Naive thymus-derived CD8-positive, alpha-beta T cell (primary cell): Measurements from ENCODE around the gene DENND1B. TPM values are rescaled to one million over a fixed set of nuclear protein-coding genes. Genes with fewer than 3 reads are reported as not detected.
A peak's percentile ranks its signal among the peaks of the same experiment; 100 is the strongest.

Experiments
- ATAC-seq, 2 donors: fragments of 150-1000 bp; cut with Tn5 transposase in 1 of 2; sonication (Bioruptor Pico), chemical (Tn5 transposase) in 1 of 2; 1 replicate in 1 of 2; 2 replicates in 1 of 2; pipeline ENCODE4 v1.10.0; 2021; ENCODE audit warnings: mild to moderate bottlenecking in 2 of 2, moderate library complexity in 2 of 2
- POLR2A ChIA-PET: fragments of 350-600 bp; sonication (Branson Sonifier 250); formaldehyde crosslinking; loops from one replicate; lab custom pipeline; 2021; ENCODE audit warnings: antibody characterized with exemption; lab: Charles Lee
- DNase-seq, 10 donors: peaks; one replicate each; pipeline versions ENCODE4 v3.0.0 to v3.0.0-alpha.2; 2020 to 2022
- H3K27ac Mint-ChIP-seq, 10 donors: one replicate each; pipeline ENCODE4 v1.8.0; 2020 to 2022; ENCODE audit warnings: mild to moderate bottlenecking in 10 of 10, mixed read lengths in 10 of 10, moderate library complexity in 4 of 10, inconsistent platforms in 1 of 10
- H3K27me3 Mint-ChIP-seq, 5 donors: one replicate each; pipeline ENCODE4 v1.8.0; 2021 to 2022; ENCODE audit warnings: mixed read lengths in 5 of 5
- H3K36me3 Mint-ChIP-seq, 3 donors: one replicate each; pipeline ENCODE4 v1.8.0; 2020 to 2022; ENCODE audit warnings: mixed read lengths in 3 of 3, mild to moderate bottlenecking in 2 of 3, inconsistent platforms in 1 of 3
- H3K4me1 Mint-ChIP-seq, 4 donors: one replicate each; pipeline ENCODE4 v1.8.0; 2021 to 2022; ENCODE audit warnings: mixed read lengths in 4 of 4
- H3K4me3 Mint-ChIP-seq, 10 donors: one replicate each; pipeline ENCODE4 v1.8.0; 2020 to 2022; ENCODE audit warnings: mild to moderate bottlenecking in 10 of 10, mixed read lengths in 10 of 10, moderate library complexity in 6 of 10, inconsistent platforms in 1 of 10
- H3K9me3 Mint-ChIP-seq, 9 donors: one replicate each; pipeline ENCODE4 v1.8.0; 2020 to 2022; ENCODE audit warnings: mixed read lengths in 9 of 9, mild to moderate bottlenecking in 3 of 9, inconsistent platforms in 1 of 9, moderate library complexity in 1 of 9
- polyA plus RNA-seq, 3 donors: library from polyadenylated mRNA; unstranded; fragments of 300-500 nt; fragmentation: Illumina TruSeq; gene quantifications; one replicate each; pipeline ENCODE4 v1.2.3, GENCODE V29; 2021
- total RNA-seq, 8 experiments: library from RNA in 2 of 8; stranded (reverse) in 2 of 8; gene quantifications; one replicate each; pipeline ENCODE4 v1.2.3 and lab custom pipeline; 2021 to 2026

Gene DENND1B
- total and polyA plus RNA-seq, 5 experiments from 2014 or later, result 5.5 to 14.0 (median 9.4) TPM

GRCh38 chr1:197779921-197780320, 4.6 kb upstream of the DENND1B start:
- POLR2A ChIA-PET, result no interaction called here
- Mint-ChIP-seq H3K27me3 (no peaks in the 10 kb centered on the region), H3K9me3 (peaks cover 0 to 2% (median 0%) of the 10 kb centered on the region in 9 donors), H3K4me1 (peaks cover 16 to 38% (median 29%) of the 10 kb centered on the region in 4 donors), H3K36me3 (no peaks in the 10 kb centered on the region), H3K4me3 (no peak overlapping the region), H3K27ac (no peak overlapping the region)
- DNase-seq, result no peak
- no peak for ATAC-seq

GRCh38 chr1:197778366-197778945, 3.2 kb upstream of the DENND1B start:
- H3K9me3 Mint-ChIP-seq, result peaks cover 0 to 2% (median 0%) of the 10 kb centered on the region in 9 donors
- peak overlapping the region in 5 of 10 donors; percentile 0 to 53 (median 12) for H3K27ac Mint-ChIP-seq
- H3K36me3 Mint-ChIP-seq, result no peaks in the 10 kb centered on the region
- DNase-seq (no peak), ATAC-seq (no peak)
- POLR2A ChIA-PET, result no interaction called here
- no peaks in the 10 kb centered on the region for H3K27me3 Mint-ChIP-seq
- H3K4me3 Mint-ChIP-seq, result peak overlapping the region in 6 of 10 donors; percentile 2 to 54 (median 4)
- peaks cover 20 to 49% (median 40%) of the 10 kb centered on the region in 4 donors for H3K4me1 Mint-ChIP-seq

- peak overlapping the region; percentile 78 to 93 (median 88) for H3K4me3 Mint-ChIP-seq
- H3K4me1 Mint-ChIP-seq, result peaks cover 22 to 68% (median 59%) of the 10 kb centered on the region in 4 donors
- peaks cover 0 to 2% (median 0%) of the 10 kb centered on the region in 9 donors for H3K9me3 Mint-ChIP-seq
- DNase-seq (peak in 3 of 10 donors; percentile 47 to 51 (median 49)), ATAC-seq (peak; percentile 49)
- POLR2A ChIA-PET, result interaction anchor here (0.6 to 1.7 kb wide), 4 partner anchors 10 to 380 kb away, joined by 3 to 7 read pairs (median 4); partner anchors contain the start of gene NEK7
- H3K27me3 Mint-ChIP-seq, result no peaks in the 10 kb centered on the region
- peak overlapping the region; percentile 92 to 99 (median 98) for H3K27ac Mint-ChIP-seq
- H3K36me3 Mint-ChIP-seq, result no peaks in the 10 kb centered on the region
Measured at GRCh38 chr1:197776351-197777105, 1.2 kb upstream of the DENND1B start.

GRCh38 chr1:197774466-197775281, 606 bp downstream of the DENND1B start:
- ATAC-seq, result peak; percentile 45
- Mint-ChIP-seq H3K4me3 (peak overlapping the region; percentile 79 to 93 (median 88)), H3K4me1 (peaks cover 24 to 74% (median 64%) of the 10 kb centered on the region in 4 donors), H3K9me3 (peaks cover 0 to under 1% (median 0%) of the 10 kb centered on the region in 9 donors), H3K27ac (peak overlapping the region; percentile 76 to 99 (median 93)), H3K36me3 (peaks cover 0 to 3% (median 0%) of the 10 kb centered on the region in 3 donors), H3K27me3 (no peaks in the 10 kb centered on the region)
- peak; percentile 22 to 71 (median 41) for DNase-seq
- POLR2A ChIA-PET, result interaction anchor here (0.7 to 1.7 kb wide), 3 partner anchors 74 to 382 kb away, joined by 3 to 6 read pairs (median 4); partner anchors contain the start of genes C1orf53 and NEK7

GRCh38 chr1:197773856-197774255, 1.4 kb downstream of the DENND1B start:
- Mint-ChIP-seq H3K27ac (peak overlapping the region; percentile 6 to 95 (median 90)), H3K4me3 (peak overlapping the region; percentile 78 to 93 (median 88)), H3K9me3 (no peaks in the 10 kb centered on the region), H3K36me3 (peaks cover 0 to 5% (median 0%) of the 10 kb centered on the region in 3 donors), H3K4me1 (peaks cover 20 to 76% (median 61%) of the 10 kb centered on the region in 4 donors), H3K27me3 (no peaks in the 10 kb centered on the region)
- no peak for ATAC-seq
- DNase-seq, result no peak
- POLR2A ChIA-PET, result no interaction called here

- peak overlapping the region in 2 of 10 donors; percentile 21 to 26 for H3K4me3 Mint-ChIP-seq
- no peak for ATAC-seq
- POLR2A ChIA-PET, result no interaction called here
Measured at GRCh38 chr1:197771904-197772556, 3.2 kb downstream of the DENND1B start.

GRCh38 chr1:197771386-197771785, 3.9 kb downstream of the DENND1B start:
- H3K27ac Mint-ChIP-seq, result no peak overlapping the region
- H3K4me1 Mint-ChIP-seq, result peaks cover 21 to 73% (median 63%) of the 10 kb centered on the region in 4 donors
- POLR2A ChIA-PET, result no interaction called here
- ATAC-seq, result no peak
- no peaks in the 10 kb centered on the region for H3K27me3 Mint-ChIP-seq
- DNase-seq, result no peak
- H3K9me3 Mint-ChIP-seq, result no peaks in the 10 kb centered on the region
- H3K36me3 Mint-ChIP-seq, result peaks cover 0 to 14% (median 4%) of the 10 kb centered on the region in 3 donors
- no peak overlapping the region for H3K4me3 Mint-ChIP-seq

More at GRCh38 chr1:197771904-197772556, 3.2 kb downstream of the DENND1B start:
- Mint-ChIP-seq H3K4me1 (peaks cover 23 to 75% (median 65%) of the 10 kb centered on the region in 4 donors), H3K36me3 (peaks cover 0 to 10% (median 4%) of the 10 kb centered on the region in 3 donors), H3K27me3 (no peaks in the 10 kb centered on the region), H3K27ac (peak overlapping the region in 2 of 10 donors; percentile 14 to 90), H3K9me3 (no peaks in the 10 kb centered on the region)
- no peak for DNase-seq

GRCh38 chr1:197770243-197770642, 5.0 kb downstream of the DENND1B start:
- DNase-seq, result no peak
- no peak overlapping the region for H3K27ac Mint-ChIP-seq
- POLR2A ChIA-PET, result no interaction called here
- H3K9me3 Mint-ChIP-seq, result no peaks in the 10 kb centered on the region
- peaks cover 0 to 19% (median 4%) of the 10 kb centered on the region in 3 donors for H3K36me3 Mint-ChIP-seq
- no peaks in the 10 kb centered on the region for H3K27me3 Mint-ChIP-seq
- H3K4me3 Mint-ChIP-seq, result no peak overlapping the region
- no peak for ATAC-seq
- H3K4me1 Mint-ChIP-seq, result peaks cover 19 to 74% (median 63%) of the 10 kb centered on the region in 4 donors

GRCh38 chr1:197769287-197769686, 6.0 kb downstream of the DENND1B start:
- H3K4me1 Mint-ChIP-seq, result peaks cover 17 to 75% (median 61%) of the 10 kb centered on the region in 4 donors
- DNase-seq (no peak), ATAC-seq (no peak)
- no peaks in the 10 kb centered on the region for H3K27me3 Mint-ChIP-seq
- no peak overlapping the region for H3K4me3 Mint-ChIP-seq
- H3K9me3 Mint-ChIP-seq, result no peaks in the 10 kb centered on the region
- no peak overlapping the region for H3K27ac Mint-ChIP-seq
- POLR2A ChIA-PET, result no interaction called here
- peaks cover 0 to 19% (median 4%) of the 10 kb centered on the region in 3 donors for H3K36me3 Mint-ChIP-seq

GRCh38 chr1:197768014-197768805, 7.1 kb downstream of the DENND1B start:
- DNase-seq, result no peak
- Mint-ChIP-seq H3K4me3 (peak overlapping the region in 1 of 10 donors; percentile 29), H3K27me3 (no peaks in the 10 kb centered on the region), H3K36me3 (peaks cover 0 to 19% (median 4%) of the 10 kb centered on the region in 3 donors), H3K9me3 (no peaks in the 10 kb centered on the region), H3K4me1 (peaks cover 18 to 71% (median 57%) of the 10 kb centered on the region in 4 donors), H3K27ac (peak overlapping the region in 5 of 10 donors; percentile 14 to 29 (median 27))
- no peak for ATAC-seq
- POLR2A ChIA-PET, result no interaction called here

GRCh38 chr1:197763769-197764168, 11.5 kb downstream of the DENND1B start:
- POLR2A ChIA-PET, result interaction anchor here (0.9 kb wide), 1 partner anchor 13 kb away, joined by 3 read pairs; no protein-coding TSS in a partner anchor
- Mint-ChIP-seq H3K4me1 (peaks cover 14 to 66% (median 43%) of the 10 kb centered on the region in 4 donors), H3K27ac (peak overlapping the region in 1 of 10 donors; percentile 12), H3K36me3 (peaks cover 0 to 17% (median 6%) of the 10 kb centered on the region in 3 donors), H3K9me3 (peaks cover 0 to 4% (median 0%) of the 10 kb centered on the region in 9 donors), H3K4me3 (no peak overlapping the region), H3K27me3 (no peaks in the 10 kb centered on the region)
- no peak for DNase-seq
- ATAC-seq, result no peak
